ENCODE data around the gene DMD.

The DMD gene

DNA sequence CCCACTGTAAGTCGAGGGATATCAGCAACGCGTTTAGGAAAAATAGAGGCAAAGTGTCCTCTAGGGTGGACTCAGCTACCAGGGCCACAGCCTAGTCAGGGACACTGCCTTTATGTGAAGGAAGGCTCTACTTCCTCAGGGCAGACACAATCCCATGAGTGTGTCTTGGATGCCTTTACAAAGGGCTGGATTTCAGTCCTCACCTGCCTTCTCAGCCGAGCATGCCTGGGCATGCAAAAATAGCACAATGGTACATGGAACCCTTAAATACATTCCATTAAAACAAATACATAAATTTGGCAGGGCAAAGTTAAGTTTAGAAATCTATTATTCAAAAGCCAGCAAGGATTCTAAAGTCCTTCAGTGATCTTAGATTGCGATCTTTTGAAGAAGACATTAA is 51.1 kb downstream of the DMD start:
- TF ChIP-seq, protein P1, sequence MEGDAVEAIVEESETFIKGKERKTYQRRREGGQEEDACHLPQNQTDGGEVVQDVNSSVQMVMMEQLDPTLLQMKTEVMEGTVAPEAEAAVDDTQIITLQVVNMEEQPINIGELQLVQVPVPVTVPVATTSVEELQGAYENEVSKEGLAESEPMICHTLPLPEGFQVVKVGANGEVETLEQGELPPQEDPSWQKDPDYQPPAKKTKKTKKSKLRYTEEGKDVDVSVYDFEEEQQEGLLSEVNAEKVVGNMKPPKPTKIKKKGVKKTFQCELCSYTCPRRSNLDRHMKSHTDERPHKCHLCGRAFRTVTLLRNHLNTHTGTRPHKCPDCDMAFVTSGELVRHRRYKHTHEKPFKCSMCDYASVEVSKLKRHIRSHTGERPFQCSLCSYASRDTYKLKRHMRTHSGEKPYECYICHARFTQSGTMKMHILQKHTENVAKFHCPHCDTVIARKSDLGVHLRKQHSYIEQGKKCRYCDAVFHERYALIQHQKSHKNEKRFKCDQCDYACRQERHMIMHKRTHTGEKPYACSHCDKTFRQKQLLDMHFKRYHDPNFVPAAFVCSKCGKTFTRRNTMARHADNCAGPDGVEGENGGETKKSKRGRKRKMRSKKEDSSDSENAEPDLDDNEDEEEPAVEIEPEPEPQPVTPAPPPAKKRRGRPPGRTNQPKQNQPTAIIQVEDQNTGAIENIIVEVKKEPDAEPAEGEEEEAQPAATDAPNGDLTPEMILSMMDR (IDR thresholded peaks at IDR 0.05; ENCODE audit: borderline replicate concordance, insufficient read depth, low read depth, low read length), result no peak

DNA sequence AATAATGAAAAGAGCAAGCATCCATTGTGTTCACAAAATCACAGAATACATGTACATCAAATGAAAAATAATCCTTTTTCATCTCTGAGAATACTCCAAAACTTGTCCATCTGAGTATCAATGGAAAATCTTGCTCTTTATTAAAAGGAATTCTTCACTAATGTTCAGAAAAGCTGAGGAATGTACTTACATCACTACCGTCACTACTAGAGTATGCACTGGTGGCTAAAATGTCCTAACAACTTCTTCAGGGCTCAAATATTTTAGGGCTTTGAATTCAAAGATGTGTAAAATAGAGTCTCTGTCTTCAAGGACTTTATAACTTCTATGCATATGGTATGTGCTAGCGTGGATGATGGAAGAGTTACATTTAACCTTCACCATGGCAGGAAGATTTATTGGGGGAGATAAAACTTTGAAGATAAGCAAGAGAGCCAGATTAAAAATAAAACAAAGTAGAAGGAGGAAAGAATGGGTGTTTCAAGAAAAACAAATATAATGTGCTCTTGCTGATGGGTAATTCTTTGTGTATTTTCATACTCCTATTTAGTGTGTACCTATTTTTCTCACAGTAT is 55.1 kb downstream of the DMD start:
- no peak overlapping the region for H3K4me3 ChIP-seq (ENCODE audit: low read depth, low read length)
- TF ChIP-seq, protein P1 (IDR thresholded peaks at IDR 0.05; ENCODE audit: borderline replicate concordance, insufficient read depth, low read depth, low read length), result no peak

More for the DNA sequence above, 51.1 kb downstream of the DMD start:
- no peak overlapping the region for H3K4me3 ChIP-seq (ENCODE audit: low read depth, low read length)

DNA sequence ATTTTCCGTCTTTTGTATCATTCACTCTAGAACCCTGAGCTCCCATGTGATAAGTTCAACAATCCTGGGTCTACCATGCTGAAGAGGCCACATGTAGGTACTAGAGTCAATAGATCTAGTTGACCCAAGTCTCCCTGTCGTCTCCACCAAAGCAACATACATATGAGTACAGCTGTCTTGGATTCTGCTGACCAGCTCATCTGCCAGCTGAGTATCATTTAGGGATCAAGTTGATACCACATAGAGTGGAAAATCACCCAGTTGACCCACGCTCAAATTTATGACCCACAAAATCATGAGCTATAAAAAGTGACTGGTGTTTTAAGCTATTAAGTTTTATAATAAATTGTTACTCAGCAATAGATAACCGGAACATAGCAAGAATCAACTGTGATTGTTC is 61.8 kb downstream of the DMD start:
- TF ChIP-seq, protein P1 (IDR thresholded peaks at IDR 0.05; ENCODE audit: borderline replicate concordance, insufficient read depth, low read depth, low read length), result no peak
- H3K4me3 ChIP-seq (ENCODE audit: low read depth, low read length), result no peak overlapping the region

DNA sequence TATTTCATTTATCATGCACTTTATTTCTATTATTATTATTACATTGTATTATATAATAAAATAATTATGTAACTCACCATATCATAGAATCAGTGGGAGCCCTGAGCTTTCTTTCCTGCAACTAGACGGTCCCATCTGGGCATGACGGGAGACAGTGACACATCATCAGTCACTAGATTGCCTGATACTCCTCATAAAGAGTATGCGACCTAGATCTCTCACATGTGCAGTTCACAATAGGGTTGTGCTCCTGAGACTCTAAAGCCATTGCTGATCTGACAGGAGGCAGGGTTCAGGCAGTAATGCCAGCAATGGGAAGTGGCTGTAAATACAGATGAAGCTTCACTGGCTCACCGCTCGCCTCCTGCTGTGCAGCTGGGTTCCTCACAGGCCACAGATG is 62.3 kb downstream of the DMD start:
- TF ChIP-seq, protein P1 (IDR thresholded peaks at IDR 0.05; ENCODE audit: borderline replicate concordance, insufficient read depth, low read depth, low read length), result no peak
- H3K4me3 ChIP-seq (ENCODE audit: low read depth, low read length), result no peak overlapping the region

DNA sequence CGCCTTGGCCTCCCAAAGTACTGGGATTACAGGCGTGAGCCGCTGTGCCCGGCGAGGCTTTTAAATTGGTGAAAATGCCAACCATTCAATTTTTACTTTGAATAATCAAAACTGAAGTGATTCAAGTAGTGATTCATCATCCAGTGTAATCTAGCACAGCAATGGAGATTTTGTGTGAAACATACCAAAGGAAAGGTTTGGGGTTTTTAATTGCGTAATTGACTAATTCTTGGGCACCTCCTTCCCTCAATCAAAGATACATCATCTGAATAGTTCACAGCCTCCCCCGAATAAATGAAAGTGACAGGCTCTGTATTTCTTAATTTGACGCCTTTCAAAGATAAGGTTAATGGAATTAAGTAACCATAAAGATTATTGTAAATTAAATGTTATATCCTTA is 69.0 kb downstream of the DMD start:
- TF ChIP-seq, protein P1 (IDR thresholded peaks at IDR 0.05; ENCODE audit: borderline replicate concordance, insufficient read depth, low read depth, low read length), result no peak
- H3K4me3 ChIP-seq (ENCODE audit: low read depth, low read length), result no peak overlapping the region

DNA sequence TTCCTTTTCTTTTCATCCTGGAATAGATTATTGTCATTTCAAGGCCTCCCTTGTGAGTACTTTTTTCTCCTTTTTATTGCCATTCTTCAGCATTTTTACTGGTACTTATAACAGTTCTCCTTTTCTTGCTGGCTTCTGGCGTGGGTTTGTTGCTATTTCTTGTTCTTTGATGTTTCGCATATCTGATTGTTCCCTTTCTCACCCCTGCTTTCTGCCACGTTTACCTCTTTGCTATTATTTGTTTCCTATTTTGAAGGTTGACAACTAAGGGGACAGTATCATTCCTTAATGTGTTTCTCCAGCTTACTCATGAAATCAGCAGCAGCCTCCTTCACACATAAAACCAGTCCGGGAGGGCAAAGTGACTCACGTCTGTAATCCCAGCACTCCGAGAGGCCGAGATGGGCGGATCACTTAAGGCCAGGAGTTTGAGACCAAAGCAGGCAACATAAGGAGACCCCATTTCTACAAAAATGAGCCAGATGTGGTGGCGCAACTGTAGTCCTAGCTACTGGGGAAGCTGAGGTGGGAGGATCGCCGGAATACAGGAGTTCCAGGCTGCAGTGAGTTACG is 72.6 kb downstream of the DMD start:
- TF ChIP-seq, protein P1 (IDR thresholded peaks at IDR 0.05; ENCODE audit: borderline replicate concordance, insufficient read depth, low read depth, low read length), result no peak
- H3K4me3 ChIP-seq (ENCODE audit: low read depth, low read length), result no peak overlapping the region

DNA sequence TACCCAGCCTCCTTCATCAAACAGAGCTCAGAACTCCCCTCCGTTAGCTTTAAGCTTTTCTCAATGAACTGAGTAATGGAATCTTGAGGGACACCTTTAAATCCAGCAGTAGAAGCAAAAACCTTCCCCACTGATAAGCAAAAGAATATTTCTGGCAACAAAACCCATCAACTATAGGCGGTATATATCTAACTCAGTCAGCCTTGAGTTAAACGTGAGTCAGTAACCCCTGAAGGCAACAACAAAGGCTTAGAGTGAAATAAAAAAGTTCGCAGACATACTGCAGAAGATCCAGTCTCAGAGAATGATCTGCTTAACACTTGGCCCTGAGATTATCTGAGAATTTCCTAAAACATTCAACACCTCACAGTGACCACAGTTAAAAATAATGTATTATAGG is 77.2 kb downstream of the DMD start:
- TF ChIP-seq, protein P1 (IDR thresholded peaks at IDR 0.05; ENCODE audit: borderline replicate concordance, insufficient read depth, low read depth, low read length), result no peak
- H3K4me3 ChIP-seq (ENCODE audit: low read depth, low read length), result no peak overlapping the region
